NCI-H2196 treated with DMSO at 0.1 percent for 48 hours (cell line): ENCODE data around the gene SEZ6L2.
A peak's percentile ranks its signal among the peaks of the same experiment; 100 is the strongest.
"Not testable (repeated sequence)": the region's sequence is repeated elsewhere in the genome, so short reads cannot be mapped to it uniquely, and the experiment has no call there.

Experiments
- DNase-seq: peaks from one replicate; lab custom pipeline; 2025; ENCODE audit not compliant: unreplicated experiment; lab: John Stamatoyannopoulos, UW

Gene SEZ6L2

GRCh38 chr16:29899516-29900101 is at the start of gene SEZ6L2:
Gene SEZ6L2 (minus strand): TSS chr16:29899550. CDS start chr16:29899019, 531 bp downstream.
- peak; percentile 96 for DNase-seq

DNA sequence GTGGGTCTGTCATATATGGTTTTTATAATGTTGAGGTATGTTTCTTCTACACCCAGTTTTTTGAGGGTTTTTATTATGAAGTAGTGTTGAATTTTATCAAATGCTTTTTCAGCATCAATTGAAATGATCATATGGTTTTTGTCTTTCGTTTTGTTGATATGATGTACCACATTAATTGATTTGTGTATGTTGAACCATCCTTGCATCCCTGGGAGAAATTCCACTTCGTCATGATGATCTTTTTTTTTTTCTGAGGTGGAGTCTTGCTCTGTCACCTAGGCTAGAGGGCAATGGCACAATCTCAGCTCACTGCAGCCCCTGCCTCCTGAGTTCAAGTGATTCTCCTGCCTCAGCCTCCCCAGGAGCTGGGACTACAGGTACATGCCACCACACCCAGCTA is 48.5 kb upstream of the SEZ6L2 start:
- DNase-seq: no peak

GRCh38 chr16:29943846-29944799 is 44.8 kb upstream of the SEZ6L2 start:
- peak; percentile 23 for DNase-seq

GRCh38 chr16:29940656-29941055 is 41.3 kb upstream of the SEZ6L2 start:
- DNase-seq: no peak

DNA sequence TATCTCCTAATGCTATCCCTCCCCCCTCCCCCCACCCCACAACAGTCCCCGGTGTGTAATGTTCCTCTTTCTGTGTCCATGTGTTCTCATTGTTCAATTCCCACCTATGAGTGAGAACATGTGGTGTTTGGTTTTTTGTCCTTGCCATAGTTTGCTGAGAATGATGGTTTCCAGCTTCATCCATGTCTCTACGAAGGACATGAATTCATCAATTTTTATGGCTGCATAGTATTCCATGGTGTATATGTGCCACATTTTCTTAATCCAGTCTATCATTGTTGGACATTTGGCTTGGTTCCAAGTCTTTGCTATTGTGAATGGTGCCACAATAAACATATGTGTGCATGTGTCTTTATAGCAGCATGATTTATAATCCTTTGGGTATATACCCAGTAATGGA is 32.4 kb upstream of the SEZ6L2 start:
- DNase-seq: not testable (repeated sequence)

DNA sequence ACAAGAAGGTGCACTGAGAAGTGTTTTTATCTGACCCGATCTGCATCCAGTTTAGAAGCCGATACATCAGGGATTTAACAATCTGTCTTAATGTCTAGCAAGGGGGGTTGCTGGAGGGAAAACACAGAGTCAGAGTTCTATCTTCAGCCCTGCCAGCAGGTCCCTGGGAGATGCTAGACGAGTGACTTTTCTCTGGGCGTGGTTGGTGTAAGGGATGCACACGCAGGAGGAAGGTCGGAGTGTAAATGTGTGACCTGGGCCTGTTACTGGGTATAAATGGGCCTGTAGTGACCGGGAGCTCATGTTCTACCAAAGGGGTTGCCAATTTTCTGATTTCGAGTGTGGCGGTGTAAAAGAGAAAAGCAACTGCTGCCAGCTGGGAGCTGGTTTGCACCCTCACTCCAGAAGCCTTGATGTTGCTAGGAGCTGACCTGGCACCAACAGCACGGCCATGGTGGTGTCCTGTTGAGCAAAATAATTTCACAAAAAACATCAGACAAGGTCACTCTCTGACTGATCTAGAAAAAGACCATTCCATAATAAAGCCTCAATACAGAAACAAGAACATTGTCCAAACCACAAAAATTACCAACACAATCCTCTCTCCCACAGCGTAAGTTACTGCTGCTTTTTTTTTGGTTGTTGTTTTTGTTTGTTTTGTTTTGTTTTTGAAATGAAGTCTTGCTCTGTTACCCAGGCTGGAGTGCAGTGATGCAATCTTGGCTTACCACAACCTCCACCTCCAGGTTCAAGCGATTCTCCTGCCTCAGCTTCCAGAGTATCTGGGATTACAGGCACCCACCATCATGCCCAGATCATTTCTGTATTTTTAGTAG is 27.9 kb upstream of the SEZ6L2 start:
- no peak for DNase-seq

DNA sequence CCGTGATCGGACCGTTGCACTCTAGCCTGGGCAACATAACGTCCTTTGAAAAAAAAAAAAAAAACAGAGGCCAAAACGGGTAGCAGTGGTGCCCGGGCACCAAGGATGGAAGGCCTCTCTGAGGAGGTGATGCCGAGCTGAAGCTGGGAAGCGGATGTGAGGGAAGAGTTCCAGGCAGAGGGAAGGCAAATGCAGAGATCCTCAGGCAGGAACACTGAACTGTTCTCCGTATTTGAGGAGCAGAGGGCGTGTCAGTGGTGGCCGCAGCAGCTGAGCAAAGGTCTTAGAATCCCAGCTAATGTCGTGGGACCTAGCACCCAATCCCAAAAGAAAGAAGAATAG is 27.3 kb upstream of the SEZ6L2 start:
- DNase-seq: no peak

GRCh38 chr16:29925781-29926710 is 26.7 kb upstream of the SEZ6L2 start, which contains the start of gene KCTD13:
Gene KCTD13 (minus strand): TSS chr16:29926226. CDS start chr16:29926033, 193 bp downstream.
- peak; percentile 65 for DNase-seq

DNA sequence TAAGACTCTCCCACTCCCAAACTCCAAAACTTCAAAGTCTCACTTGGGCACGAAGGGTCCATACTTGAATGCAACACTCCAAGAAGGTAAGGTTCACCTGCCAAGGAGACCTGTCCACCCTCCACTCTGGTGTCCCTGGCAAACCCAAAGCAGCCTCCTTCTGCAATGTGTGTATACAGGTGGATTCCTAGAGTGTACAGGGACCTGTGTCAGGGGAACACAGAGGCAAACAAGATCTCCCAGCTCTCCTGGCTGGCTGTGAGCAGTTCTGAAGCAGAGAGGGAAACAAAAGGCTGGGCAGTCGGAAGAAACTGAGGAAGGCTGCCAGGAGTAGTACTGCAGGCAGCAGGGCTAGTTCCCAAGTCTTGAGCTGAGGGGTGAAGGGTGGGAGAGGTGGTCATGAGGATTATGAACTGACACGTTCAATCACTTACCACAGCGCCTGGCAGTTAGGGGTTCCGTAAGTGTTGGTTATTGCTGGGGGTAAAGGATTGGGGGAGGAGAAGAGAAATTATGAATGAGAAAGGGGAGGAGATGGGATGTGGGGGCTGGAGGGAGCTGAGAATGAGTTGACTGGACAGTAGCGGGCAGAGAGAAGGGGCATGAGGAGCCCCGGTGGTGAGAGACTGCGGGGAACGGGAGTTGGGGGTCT is 25.9 kb upstream of the SEZ6L2 start:
- DNase-seq: no peak

DNA sequence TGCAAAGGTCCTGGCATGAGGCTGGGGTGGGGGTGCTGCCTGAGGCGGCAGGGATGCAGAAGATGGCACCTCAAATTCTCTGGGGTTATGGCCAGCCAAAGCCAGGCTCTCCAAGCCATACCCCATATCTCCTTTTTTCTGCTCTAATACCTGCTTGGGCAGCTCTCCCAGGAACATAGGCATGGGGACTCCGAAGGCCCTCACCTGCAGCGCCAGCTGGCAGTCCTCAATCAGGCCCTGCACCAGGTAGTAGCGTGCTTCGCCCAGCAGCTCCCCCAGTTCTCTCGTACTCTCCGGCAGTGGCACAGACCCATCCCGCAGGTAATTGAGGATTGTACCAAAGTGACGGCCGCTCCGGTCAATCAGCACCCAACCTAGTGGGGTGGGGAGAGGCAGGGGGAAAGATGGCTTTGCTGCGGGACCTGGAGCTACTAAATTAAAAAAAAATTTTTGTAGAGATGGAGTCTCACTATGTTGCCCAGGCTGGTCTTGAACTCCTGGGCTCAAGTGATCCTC is 23.7 kb upstream of the SEZ6L2 start:
- no peak for DNase-seq

GRCh38 chr16:29922326-29922725 is 23.0 kb upstream of the SEZ6L2 start:
- DNase-seq: no peak

DNA sequence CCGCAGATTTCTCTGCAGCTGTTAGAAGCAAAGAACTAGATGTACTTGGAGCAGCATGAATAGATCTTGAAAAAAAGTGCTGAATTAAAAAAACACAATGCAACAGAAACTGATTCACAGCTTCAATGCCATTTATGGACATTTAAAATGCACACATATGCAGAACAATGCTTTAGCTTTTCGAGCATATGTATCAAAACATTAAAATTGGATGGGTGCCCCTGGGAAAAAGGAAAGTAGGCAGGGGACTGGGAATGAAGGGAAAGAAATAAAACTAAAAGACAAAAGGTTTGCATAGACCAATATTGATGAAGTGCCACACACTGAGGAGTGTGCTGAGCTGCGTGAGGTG is 21.7 kb upstream of the SEZ6L2 start:
- DNase-seq: no peak

- no peak for DNase-seq
Measured at GRCh38 chr16:29920288-29921033, 21.1 kb upstream of the SEZ6L2 start.

DNA sequence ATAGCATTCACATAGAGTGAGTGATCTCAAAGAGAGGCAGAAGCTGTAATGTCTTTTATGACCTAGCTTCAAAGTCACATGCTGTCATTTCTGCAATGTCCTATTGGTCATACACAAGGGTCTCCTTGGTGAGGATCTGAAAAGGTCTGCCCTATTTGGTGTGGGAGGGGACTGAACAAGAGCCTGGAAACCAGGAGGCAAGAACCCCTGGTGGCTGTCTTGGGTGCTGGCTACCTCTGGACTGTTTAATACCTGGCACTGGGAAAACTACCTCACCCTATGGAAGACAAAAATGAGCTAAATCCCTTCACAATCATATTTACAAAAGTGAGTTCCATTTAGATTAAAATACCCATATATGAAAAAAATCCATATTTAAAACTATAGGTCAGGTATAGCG is 17.6 kb upstream of the SEZ6L2 start:
- DNase-seq: no peak

- no peak for DNase-seq
Measured at GRCh38 chr16:29915590-29916247, 16.4 kb upstream of the SEZ6L2 start.

DNA sequence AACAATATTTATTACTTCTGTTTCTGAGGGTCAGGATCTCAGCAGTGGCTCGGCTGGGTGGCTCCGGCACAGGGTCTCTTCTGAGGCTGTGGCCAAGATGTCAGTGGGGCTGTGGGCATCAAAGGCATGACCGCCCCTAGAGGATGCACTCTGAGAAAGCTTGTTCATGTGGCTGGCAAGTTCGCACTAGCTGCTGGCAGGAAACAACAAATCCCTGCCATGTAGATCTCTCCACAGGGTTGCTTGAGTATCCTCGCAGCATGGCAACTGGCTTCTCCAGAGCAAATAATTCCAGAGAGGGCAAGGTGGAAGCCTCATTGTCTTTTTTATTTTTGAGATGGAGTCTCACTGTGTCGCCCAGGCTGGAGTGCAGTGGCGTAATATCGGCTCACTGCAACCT is 14.2 kb upstream of the SEZ6L2 start:
- no peak for DNase-seq

DNA sequence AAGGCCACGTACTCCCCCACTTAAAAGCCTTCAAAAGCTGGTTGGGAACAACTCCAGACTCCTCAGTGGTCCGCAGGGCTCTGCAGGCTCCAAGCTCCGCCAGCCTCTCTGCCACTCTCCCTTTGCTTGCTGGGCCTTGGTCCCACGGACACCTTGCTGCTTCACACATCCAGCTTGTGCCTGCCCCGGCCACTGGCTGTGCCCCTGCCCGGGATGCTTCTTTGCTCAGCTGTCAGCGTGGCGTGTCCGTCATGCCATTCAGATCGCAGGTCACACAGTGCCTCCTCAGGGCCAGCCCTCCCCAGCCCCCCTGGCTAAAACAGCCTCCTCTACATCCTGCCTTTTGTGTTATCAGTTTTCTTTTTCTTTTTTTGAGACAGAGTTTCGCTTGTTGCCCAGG is 12.7 kb upstream of the SEZ6L2 start:
- DNase-seq: no peak

- no peak for DNase-seq
Measured at GRCh38 chr16:29911676-29912010, 12.3 kb upstream of the SEZ6L2 start.
